Measurements from ENCODE around the gene MDM2. TPM values are rescaled to one million over a fixed set of nuclear protein-coding genes. Genes with fewer than 3 reads are reported as not detected.
"Not testable (repeated sequence)": the region's sequence is repeated elsewhere in the genome, so short reads cannot be mapped to it uniquely, and the experiment has no call there.

MDM2 gene
- total RNA-seq, 1 experiment from 2014 or later = 41.9 TPM

DNA sequence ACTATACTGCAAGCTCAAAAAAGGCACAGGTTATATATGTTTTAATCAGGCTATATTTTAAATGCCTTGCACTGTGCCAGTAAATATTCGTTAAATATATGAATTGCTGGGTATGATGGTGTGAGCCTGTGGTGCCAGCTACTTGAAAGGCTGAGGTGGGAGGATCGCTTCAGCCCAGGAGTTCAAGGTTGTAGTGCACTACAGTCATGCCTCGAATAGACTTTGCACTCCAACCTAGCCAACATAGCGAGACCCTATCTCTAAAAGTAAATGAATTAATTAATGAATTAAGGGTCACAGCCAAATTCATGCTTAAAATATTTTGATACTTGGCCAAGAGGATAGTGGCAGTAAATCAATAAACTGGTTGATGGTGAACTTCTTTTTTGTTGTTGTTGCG lies 22.2 kb upstream of the MDM2 start:
- DNase-seq (ENCODE audit: low spot score) = no peak

DNA sequence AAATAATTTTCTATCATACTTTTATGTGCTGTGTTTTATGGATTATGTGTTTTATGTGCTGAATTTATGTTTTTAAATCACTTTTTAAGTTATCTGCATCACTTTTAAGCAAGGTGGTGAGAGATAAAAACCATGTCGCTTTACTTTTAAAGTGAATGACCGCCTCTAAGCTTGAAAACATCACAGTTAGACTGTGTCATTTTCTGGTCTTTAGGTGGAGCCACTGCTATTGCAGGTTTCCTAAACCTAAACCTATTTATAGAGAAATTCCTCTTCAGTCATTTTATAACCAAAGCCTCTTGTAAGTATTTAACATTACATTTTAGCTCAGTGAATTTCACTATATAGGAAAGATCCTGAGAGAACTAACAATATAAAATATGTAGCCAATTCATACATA lies 21.0 kb upstream of the MDM2 start:
- DNase-seq (ENCODE audit: low spot score) = no peak

DNA sequence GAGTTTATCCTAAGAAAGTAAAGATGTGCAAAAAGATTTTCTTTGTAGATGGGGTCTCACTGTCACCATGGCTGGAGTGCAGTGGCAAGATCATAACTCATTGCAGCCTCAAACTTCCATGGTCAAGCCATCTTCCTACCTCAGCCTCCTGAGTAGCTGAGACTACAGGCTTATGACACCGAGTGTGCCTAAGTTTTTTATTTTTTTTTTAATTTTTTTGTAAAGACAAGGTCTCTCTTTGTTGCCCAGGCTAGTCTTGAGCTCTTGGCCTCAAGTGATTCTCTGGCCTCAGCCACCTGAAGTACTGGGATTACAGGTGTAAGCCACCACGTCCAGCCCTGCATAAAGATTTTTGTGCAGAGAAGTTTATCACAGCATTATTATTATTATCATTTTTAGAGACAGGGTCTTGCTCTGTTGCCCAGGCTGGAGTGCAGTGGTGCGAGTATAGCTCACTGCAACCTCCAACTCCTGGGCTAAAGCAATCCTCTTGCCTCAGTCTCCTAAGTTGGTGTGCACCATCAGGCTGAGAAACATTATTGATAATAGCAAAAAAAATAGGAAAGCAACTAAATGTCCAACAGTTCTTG lies 19.3 kb upstream of the MDM2 start:
- DNase-seq (ENCODE audit: low spot score) = no peak

DNA sequence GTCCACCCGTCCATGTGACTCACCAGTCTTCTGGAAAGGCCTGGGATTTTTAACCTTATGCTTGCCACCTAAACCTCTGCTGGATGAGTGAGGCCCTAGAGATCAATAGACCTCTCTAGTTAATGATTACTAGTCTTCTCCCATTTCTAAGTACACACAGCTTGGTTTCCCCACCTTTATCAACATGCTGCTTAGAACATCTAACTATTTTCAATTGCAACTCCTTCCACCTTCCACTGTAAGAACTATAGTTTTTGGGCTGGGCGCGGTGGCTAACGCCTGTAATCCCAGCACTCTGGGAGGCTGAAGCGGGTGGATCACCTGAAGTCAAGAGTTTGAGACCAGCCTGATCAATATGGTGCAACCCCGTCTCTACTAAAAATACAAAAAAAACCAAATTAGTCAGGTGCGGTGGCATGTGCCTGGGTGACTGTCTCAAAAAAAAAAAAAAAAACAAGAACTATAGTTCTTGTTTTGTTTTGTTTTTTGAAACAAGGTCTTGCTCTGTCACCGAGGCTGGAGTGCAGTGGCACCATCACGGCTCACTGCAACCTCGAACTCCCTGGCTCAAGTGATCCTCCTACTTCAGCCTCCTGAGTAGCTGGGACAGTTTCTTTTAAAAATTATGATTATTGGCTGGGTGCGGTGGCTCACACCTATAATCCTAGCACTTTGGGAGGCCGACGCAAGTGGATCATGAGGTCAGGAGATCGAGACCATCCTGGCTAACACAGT lies 18.7 kb upstream of the MDM2 start:
- DNase-seq (ENCODE audit: low spot score) = no peak

DNA sequence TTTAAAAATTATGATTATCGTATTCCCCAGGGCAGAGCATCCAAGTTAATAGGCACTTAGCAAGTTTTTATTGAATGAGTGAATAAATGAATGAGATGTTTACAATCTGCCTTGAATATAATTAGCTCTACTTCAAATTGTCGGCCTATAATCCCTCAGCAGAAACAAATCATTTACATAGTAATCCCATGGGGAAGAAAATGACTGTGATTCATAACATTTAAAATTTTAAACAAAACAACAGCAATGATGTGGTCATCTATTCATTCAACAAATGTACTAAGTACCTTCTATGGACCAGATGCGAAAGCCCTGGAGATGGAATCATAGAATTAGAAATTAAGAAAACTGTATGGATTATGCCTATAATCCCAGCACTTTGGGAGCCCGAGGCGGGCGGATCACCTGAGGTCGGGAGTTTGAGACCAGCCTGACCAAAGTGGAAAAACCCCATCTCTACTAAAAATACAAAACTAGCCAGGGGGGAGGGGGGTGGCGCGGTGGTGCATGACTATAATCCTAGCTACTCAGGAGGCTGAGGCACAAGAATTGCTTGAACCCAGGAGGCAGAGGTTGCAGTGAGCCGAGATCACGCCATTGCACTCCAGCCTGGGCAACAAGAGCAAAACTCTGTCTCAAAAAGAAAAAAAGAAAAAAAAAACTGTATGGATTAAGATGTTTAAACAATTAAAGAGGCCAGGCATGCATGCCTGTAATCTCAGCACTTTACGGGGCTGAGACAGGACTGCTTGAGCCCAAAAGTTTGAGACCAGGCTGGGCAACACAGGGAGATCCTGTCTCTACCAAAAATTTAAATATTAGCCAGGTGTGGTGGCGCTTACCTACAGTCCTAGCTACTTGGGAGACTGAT lies 17.7 kb upstream of the MDM2 start:
- DNase-seq (ENCODE audit: low spot score) = no peak

DNA sequence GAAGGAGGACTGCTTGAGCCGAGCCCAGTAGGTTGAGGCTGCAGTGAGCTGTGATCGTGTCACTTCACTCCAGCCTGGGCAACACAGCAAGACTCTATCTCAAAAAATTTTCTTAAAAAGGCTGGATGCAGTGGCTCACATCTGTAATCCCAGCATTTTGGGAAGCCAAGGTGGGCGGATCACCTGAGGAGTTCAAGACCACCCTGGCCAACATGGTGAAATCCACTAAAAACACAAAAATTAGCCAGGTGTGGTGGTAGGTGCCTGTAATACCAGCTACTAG lies 17.1 kb upstream of the MDM2 start:
- no peak for DNase-seq (ENCODE audit: low spot score)

DNA sequence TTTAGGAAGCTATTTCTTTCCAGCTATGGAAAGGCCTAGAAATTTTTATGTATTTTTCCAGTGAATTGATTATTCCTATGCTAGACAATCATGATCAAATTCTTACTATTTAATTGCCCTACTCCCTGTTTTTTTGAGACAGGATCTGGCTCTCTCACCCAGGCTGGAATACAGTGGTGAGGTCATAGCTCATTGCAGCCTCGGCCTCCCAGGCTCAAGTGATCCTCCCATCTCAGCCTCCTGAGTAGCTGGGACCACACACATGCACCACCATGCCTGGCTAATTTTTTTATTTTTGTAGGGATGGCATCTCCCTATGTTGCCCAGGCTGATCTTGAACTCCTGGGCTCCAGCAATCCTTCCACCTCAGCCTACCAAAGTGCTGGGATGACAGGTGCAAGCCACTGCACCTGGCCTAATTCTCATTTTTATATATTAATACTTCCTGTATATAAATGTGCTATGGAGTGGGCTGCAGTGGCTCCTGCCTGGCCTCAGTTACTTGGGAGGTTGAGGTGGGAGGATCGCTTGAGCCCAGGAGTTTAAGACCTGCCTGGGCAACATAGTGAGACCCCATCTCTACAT lies 16.0 kb upstream of the MDM2 start:
- DNase-seq (ENCODE audit: low spot score) = no peak

DNA sequence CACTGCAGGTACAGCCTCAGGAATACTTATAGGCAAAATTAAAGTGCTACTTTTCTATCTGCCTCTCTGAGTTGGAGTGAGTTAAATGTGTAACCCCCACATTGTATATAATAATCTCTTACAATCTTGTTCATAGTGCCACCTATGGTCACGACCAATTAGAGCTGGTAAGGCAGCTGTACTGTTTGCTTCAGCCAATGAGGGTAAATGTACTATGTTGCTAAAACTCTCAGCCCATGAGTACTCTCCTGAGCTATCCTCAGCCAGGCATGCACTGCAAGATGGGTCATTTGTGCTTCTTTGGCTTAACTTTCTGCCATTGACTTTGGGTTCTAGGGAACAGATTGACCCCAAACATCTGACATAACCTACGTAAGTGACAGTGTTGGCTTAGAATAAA lies 15.0 kb upstream of the MDM2 start:
- peak; percentile 17 for DNase-seq (ENCODE audit: low spot score)

DNA sequence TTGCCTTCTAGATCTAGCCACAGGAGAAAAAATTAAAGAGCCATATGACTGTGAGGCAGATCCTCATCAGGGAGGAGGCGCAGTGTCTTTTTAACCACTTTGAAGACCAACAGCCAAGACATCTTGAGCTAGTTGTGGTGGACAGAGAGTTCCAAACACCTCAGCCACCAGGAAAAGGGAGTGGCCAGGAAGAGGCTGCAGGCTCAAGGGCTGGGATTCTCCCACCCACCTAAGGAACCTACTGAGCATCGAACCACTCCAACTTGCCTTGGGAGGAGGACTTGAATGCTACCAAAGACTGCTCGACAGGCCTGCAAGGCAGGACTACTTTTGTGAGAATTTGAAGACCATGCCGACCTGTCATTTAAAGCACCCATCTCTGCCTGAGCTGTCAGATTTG lies 14.5 kb upstream of the MDM2 start:
- DNase-seq (ENCODE audit: low spot score) = no peak

DNA sequence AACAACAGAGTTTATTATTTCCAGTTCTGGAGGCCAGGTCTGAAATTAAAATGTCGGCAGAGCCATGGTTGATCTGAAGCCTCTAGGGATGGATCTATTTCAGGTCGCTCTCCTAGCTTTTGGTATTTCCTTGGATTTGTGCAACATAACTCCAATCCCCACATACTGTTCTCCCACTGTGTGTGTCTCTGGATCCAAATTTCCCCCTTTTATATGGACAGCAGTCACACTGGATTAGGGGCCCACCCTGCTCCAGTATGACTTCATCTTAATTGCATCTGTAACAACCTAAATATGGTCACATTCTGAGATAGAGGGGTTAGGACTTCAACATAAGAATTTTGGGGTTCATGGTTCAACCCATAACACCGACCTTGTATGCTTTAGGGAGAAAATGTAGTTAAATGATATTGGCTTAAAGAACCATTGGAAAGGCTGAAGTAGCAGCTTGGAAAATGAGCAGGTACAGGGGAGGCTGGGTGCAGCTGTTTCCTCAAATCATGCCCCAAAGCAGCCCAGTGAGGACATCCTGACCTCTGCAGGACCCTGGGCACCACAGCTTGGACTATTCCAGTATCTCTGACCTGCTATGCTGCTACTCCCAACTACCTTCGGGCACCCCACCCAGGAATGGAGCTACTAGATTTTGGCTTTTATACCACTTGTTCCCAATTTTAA lies 13.9 kb upstream of the MDM2 start:
- no peak for DNase-seq (ENCODE audit: low spot score)

DNA sequence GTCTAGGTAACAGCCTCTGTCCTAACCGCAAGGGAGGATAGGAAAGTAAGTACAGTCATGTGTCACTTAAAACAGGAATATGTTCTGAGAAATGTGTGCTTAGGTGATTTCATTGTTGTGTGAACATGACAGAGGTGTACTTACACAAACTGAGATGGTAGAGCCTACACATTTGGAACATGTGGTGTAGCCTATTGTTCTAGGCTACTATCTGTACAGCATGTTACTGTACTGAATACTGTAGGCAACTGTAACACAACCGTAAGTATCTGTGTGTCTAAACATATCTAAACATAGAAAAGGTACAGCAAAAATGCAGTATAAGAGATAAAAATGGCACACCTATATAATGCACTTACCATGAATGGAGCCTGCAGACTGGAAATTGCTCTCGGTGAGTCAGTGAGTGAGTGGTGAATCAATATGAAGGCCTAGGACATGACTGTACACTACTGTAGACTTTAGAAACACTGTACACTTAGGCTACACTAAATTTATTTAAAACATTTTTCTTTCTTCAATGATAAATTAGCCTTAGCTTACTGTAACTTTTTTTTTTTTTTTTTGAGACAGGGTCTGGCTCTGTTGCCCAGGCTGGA lies 13.2 kb upstream of the MDM2 start:
- DNase-seq (ENCODE audit: low spot score) = no peak

DNA sequence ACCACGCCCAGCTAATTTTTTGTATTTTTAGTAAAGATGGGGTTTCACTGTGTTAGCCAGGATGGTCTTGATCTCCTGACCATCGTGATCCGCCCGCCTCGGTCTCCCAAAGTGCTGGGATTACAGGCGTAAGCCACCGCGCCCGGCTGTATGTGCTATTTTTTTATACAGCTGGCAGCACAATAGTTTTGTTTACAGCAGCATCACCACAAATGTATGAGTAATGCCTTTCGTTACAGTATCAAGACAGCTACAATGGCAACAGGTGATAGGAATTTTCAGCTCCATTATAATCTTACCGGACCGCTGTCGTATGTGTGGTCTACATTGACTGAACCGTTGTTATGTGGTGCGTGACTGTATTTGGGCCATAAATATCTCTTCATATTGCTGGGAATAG lies 11.6 kb upstream of the MDM2 start:
- DNase-seq (ENCODE audit: low spot score) = no peak

DNA sequence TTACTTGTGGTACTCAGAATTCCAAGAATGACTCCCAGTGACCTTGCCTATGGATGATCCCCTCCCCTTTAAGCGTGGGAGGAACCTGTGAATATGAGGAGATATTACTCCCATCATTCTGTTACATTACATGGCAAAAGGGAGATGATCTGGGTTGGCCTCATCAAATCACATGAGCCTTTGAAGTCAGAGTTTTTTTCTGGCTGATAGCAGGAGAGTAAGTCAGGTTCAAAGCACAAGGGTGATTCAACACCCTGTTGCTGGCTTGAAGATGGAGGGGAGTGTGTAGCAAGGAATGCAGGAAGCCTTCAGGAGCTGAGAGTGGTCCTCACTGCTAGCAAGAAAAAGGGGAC lies 9.1 kb upstream of the MDM2 start:
- DNase-seq (ENCODE audit: low spot score) = no peak

DNA sequence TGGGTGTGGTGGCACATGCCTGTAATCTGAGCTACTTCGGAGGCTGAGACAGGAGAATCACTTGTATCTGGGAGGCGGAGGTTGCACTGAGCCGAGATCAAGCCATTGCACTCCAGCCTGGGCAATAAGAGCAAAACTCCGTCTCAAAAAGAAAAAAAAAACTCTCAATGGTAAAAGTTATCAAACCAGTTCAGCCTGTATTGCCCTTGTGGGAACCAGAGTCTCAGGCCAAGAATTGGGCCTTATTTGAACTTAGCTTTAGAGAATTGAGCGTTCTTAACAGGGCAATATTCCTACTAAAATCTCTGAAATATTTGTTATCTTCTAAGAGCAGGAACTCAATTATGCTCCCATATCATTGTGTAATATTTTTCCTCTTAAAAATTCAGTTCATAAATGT lies 7.7 kb upstream of the MDM2 start:
- DNase-seq (ENCODE audit: low spot score) = no peak

DNA sequence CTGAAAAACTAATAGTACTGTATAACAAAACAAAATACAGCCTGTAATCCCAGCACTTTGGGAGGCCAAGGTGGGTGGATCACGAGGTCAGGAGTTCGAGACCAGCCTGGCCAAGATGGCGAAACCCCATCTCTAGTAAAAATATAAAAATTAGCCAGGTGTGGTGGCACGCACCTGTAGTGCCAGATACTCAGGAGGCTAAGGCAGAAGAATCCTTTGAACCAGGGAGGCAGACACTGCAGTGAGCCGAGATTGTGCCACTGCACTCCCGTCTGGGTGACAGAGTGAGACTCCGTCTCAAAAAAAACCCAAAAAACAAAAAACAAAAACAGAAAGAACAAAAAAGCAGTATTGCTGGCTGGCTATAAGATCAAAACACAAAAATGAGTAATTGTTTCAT lies 6.9 kb upstream of the MDM2 start:
- DNase-seq (ENCODE audit: low spot score) = not testable (repeated sequence)

DNA sequence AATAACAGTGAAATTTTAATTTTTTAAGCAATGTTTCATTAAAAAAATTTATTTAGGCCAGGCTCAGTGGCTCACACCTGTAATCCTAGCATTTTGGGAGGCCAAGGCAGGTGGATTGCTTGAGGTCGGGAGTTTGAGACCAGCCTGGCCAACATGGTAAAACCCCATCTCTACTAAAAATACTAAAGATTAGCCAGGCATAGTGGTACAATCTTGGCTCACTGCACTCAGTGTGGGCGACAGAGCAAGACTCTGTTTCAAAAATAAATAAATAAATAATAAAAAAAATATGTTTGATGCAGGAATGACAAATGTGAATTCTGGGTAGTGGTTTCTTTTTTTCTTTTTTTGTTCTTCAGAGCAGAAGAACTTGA lies 5.6 kb upstream of the MDM2 start:
- DNase-seq (ENCODE audit: low spot score) = not testable (repeated sequence)

DNA sequence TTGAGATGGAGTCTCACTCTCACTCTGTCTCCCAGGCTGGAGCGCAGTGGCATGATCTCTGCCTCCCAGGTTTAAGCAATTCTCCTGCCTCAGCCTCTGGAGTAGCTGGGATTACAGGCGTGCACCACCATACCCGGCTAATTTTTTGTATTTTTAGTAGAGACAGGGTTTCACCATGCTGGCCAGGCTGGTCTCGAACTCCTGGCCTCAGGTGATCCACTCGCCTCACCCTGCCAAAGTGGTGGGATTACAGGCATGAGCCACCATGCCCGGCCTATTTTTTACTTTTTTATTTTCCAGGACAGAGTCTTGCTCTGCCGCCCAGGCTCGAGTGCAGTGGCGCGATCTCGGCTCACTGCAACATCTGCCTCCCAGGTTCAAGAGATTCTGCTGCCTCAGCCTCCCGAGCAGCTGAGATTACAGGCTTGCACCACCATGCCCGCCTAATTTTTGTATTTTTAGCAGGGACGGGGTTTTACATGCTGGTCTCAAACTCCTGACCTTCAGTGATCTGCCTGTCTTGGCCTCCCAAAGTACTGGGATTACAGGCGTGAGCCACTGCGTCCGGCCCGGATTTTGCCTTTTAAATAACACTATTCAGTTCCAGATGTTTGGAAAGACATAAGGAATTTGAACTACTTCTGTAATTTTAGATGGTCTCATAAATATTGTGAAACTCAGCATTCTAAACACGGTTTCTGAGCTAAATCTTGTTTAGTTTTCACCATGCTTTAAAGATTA lies 4.9 kb upstream of the MDM2 start:
- DNase-seq (ENCODE audit: low spot score) = not testable (repeated sequence)

DNA sequence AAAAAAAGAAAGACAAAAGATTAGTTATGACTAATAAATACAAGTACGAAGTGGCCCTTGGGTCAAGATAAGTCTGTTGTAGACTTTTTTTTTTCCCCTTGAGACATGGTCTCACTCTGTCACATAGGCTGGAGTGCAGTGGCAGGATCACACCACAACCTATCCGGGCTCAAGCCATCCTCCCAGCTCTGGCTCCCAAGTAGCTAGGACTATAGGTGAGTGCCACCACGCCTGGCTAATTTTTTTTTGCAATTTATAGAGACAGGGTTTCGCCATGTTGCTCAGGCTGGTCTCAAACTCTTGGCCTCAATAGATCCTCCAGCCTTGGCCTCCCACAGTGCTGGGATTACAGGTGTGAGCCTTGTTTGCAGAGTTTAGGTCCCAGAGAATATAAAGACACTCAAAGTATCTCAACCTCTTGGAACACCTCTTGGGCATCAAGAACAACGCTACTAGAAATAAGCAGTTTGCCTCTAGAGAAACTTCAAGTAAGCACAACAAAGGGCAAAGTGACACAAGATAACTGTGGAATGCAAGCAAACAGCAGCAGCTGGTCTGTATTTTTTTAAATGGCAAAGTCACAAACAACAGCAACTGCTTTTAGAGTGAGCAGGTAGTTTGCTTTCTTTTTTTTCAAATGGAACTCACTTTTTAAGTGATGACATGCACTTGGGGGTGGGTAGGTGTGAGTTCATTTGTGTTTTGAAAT lies 3.9 kb upstream of the MDM2 start:
- no peak for DNase-seq (ENCODE audit: low spot score)

DNA sequence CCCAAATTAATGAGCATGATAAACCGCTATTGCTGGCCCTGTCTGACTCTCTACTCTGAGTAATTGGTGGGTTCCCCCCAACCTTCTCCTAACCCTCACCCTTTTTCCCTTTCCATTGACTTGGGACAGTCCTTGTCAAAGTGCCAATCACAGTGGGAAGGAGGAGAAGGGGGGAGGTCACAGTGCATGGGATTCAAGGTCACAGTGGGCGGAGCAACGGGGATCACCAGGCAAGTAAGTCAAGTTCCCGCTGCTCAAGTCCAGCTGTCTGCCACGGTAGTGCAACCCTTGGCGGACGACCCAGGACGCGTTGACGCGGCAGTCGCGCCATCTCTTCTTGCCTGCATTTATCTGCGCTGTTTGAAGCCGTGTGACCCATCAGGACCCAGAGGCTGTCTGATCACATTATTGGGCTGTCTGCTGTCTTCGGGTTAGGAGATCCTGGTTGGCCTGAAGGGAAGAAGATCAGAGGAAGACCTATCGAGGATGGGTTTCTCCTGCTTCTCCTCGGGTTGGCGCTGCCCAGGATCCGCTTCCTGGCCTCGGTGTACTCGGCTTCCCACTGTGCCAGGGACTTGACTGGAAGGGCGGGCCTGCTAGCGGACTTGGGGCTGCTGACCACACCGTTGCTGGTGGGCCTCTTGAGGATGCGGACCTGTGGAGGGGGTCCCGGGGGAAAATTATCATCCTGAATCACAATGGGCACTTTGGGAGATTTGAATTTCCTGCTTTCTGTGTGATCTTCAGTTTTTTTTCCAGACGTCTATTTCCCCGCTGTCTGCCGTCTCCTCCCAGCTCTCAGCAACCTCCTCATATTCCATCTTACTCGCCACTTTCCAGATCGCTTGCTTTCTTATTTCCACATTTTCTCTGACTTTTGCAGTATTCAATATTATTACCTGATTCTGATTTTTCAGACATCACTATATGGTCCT lies 3.1 kb upstream of the MDM2 start:
- no peak for DNase-seq (ENCODE audit: low spot score)
